Kidney (tissue), 14 donors: ENCODE results near the gene JAZF1. TPM values are rescaled to one million over a fixed set of nuclear protein-coding genes. Genes with fewer than 3 reads are reported as not detected.

ENCODE experiments used
- DNase-seq, 5 donors: peaks; one replicate each; pipeline ENCODE4 v3.0.0-alpha.2; 2013 to 2020
- FAIRE-seq: peaks from 2 replicates; lab custom pipeline; 2012; peaks lifted over from hg19 to GRCh38; lab: Jason Lieb, UNC
- H3K27ac ChIP-seq, 2 donors: one replicate each; pipeline ENCODE4 v1.7.0; 2013; ENCODE audit warnings: low read depth in 2 of 2, low read length in 2 of 2, inconsistent platforms in 1 of 2
- H3K27me3 ChIP-seq: one replicate; pipeline ENCODE4 v1.7.1; 2013; ENCODE audit warnings: low read length, inconsistent platforms; ENCODE audit not compliant: control insufficient read depth, insufficient read depth
- H3K36me3 ChIP-seq, 3 donors: one replicate each; pipeline versions ENCODE4 v1.7.0 to v1.7.1; 2013; ENCODE audit warnings: low read length in 3 of 3, control low read depth in 1 of 3, inconsistent platforms in 1 of 3; ENCODE audit not compliant: insufficient read depth in 3 of 3, control insufficient read depth in 2 of 3
- H3K4me1 ChIP-seq, 3 donors: one replicate each; pipeline versions ENCODE4 v1.7.0 to v1.7.1; 2013; ENCODE audit warnings: low read length in 3 of 3, inconsistent platforms in 1 of 3, low read depth in 1 of 3; ENCODE audit not compliant: control insufficient read depth in 2 of 3, insufficient read depth in 2 of 3
- H3K4me3 ChIP-seq, 3 donors: one replicate each; pipeline versions ENCODE4 v1.7.0 to v1.8.1; 2013; ENCODE audit warnings: low read length in 3 of 3, control low read depth in 1 of 3, inconsistent platforms in 1 of 3
- H3K9ac ChIP-seq, 3 donors: one replicate each; pipeline versions ENCODE4 v1.7.0 to v1.7.1; 2013; ENCODE audit warnings: low read length in 3 of 3, control low read depth in 1 of 3, inconsistent platforms in 1 of 3
- H3K9me3 ChIP-seq, 3 donors: one replicate each; pipeline versions ENCODE4 v1.7.0 to v1.7.1; 2013; ENCODE audit warnings: low read length in 3 of 3, control low read depth in 1 of 3, inconsistent platforms in 1 of 3; ENCODE audit not compliant: control insufficient read depth in 2 of 3, insufficient read depth in 1 of 3
- intact Hi-C: fragments of 100-400 bp; cut with DNase I; formaldehyde crosslinking; loops from one replicate; pipeline ENCODE4 v1.11.1; 2022
- polyA plus RNA-seq: library from polyadenylated mRNA; stranded (reverse); fragments of 350-450 nt; fragmentation: Illumina TruSeq; extraction: RNeasy Lipid Tissue Mini Kit (QIAGEN cat#74804); gene quantifications from one replicate; pipeline ENCODE4 v1.2.3, GENCODE V29; 2014; ENCODE audit warnings: low read depth, low replicate concordance; ENCODE audit not compliant: insufficient read depth
- total RNA-seq: library from RNA; stranded (reverse); fragmentation: NEBNext Ultra II Directional; extraction: Animal tissue kit (Norgen Biotek cat#: 25700); gene quantifications from one replicate; pipeline ENCODE4 v1.2.1, GENCODE V29; 2021
- TF ChIP-seq, protein P1 (sequence below): IDR thresholded peaks from 3 replicates; pipeline ENCODE4 v1.5.1; 2012; ENCODE audit warnings: mild to moderate bottlenecking, moderate library complexity, borderline replicate concordance; ENCODE audit not compliant: insufficient read depth; ENCODE audit errors: extremely low read depth
- donor health status: control.
- donor health status: control.
- donor health status: control.
- donor health status: control.
- donor health status: control.
- donor health status: DM: yes; HTN: yes; CAD: no.
- donor health status: Normal renal cell carcinoma (clear cell type).

Gene JAZF1
- total and polyA plus RNA-seq, 2 donors from 2014 or later: 5.7 to 13.1 TPM

DNA sequence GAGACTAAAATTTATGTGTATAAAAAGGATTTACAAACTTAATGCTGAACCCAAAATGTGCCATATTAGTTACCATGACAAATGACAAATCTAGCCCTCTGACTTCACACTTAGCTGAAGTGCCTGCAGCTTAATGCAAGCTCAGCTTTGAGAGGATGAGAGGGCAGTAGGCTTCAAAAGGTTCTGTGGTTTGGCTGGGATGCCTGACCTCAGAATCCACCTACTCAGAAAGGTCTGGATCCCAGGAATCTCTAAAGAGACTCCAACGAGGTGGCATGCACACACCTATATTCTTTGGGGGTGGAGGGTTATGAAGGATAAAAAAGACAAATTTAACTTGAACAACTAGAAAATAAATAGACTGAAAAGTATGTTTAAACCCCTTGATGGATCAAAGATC lies 227.2 kb downstream of the JAZF1 start:
- no peak overlapping the region for H3K4me3 ChIP-seq
- no peak for FAIRE-seq
- intact Hi-C loops: no loop called here
- H3K4me1 ChIP-seq: no peaks in the 10 kb centered on the region
- no peaks in the 10 kb centered on the region for H3K27me3 ChIP-seq
- H3K9ac ChIP-seq: no peak overlapping the region
- TF ChIP-seq, protein P1, sequence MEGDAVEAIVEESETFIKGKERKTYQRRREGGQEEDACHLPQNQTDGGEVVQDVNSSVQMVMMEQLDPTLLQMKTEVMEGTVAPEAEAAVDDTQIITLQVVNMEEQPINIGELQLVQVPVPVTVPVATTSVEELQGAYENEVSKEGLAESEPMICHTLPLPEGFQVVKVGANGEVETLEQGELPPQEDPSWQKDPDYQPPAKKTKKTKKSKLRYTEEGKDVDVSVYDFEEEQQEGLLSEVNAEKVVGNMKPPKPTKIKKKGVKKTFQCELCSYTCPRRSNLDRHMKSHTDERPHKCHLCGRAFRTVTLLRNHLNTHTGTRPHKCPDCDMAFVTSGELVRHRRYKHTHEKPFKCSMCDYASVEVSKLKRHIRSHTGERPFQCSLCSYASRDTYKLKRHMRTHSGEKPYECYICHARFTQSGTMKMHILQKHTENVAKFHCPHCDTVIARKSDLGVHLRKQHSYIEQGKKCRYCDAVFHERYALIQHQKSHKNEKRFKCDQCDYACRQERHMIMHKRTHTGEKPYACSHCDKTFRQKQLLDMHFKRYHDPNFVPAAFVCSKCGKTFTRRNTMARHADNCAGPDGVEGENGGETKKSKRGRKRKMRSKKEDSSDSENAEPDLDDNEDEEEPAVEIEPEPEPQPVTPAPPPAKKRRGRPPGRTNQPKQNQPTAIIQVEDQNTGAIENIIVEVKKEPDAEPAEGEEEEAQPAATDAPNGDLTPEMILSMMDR: no peak
- H3K27ac ChIP-seq: no peak overlapping the region
- no peaks in the 10 kb centered on the region for H3K36me3 ChIP-seq
- no peak for DNase-seq
- no peaks in the 10 kb centered on the region for H3K9me3 ChIP-seq

DNA sequence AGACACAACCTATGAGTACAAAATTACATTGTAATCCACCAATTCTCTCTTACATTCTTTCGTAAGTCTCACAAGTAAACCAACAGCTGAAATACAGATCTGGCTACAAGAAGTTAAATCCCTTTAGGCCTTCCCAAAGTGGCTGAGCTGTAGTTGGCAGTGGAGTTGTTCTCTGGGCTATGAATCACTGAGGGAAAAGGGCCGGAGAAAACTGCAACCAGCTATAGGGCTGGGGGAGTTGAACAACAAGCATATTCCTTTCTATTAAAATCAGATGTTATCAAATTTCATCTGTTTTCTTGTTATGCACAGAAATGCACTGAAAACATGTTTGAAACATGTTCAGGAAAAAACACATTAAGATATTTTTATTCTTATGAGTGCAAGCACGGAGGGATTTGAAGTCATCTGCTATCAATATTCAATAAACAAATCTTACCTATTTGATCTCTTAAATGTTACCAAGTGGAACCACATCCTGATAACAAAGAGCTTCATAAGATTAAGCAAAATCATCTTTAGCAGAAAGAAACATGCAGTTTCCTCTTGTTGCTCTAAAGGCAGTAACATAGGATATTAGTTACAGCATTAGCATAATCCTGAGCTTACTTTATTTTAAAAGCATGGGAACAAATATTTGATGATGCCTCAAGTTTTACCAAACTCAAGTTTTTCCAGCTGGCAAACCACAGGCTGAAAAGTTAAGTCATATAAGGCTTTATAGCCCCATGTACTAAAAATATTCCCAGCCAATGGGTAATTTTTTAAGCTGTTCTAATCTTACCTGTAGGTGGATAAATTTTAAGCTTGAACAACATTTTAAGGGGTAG lies 227.9 kb downstream of the JAZF1 start:
- no peaks in the 10 kb centered on the region for H3K9me3 ChIP-seq
- FAIRE-seq (no peak), DNase-seq (no peak)
- H3K27me3 ChIP-seq: no peaks in the 10 kb centered on the region
- no peak overlapping the region for H3K9ac ChIP-seq
- H3K4me3 ChIP-seq: no peak overlapping the region
- intact Hi-C loops: no loop called here
- H3K4me1 ChIP-seq: no peaks in the 10 kb centered on the region
- H3K27ac ChIP-seq: no peak overlapping the region
- TF ChIP-seq, protein P1: no peak
- H3K36me3 ChIP-seq: no peaks in the 10 kb centered on the region

DNA sequence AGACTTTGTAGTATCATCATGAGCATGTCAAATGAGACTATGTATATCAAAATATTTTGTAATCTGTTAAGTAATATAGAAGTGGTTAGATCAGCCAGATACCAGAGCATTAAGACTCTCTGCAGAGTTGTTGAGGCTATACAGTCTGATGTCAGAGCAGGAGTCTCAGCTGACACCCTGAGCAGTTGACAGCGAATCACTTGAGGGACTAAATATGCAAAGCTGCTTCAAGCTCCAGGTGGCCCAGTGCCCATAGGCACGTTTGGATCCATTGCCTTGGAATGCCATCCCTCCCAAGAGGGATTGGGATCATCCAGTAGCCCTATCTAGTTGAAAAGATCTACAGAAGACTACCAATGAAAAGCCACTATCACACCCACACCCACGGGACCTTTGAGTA lies 230.5 kb downstream of the JAZF1 start:
- TF ChIP-seq, protein P1: no peak
- DNase-seq (no peak), FAIRE-seq (no peak)
- Histone ChIP-seq H3K36me3 (no peaks in the 10 kb centered on the region), H3K27ac (no peak overlapping the region), H3K4me1 (no peaks in the 10 kb centered on the region), H3K9me3 (no peaks in the 10 kb centered on the region), H3K27me3 (no peaks in the 10 kb centered on the region), H3K4me3 (no peak overlapping the region), H3K9ac (no peak overlapping the region)
- intact Hi-C loops: no loop called here
